Measurements from ENCODE around the gene GATAD2A.

DNA sequence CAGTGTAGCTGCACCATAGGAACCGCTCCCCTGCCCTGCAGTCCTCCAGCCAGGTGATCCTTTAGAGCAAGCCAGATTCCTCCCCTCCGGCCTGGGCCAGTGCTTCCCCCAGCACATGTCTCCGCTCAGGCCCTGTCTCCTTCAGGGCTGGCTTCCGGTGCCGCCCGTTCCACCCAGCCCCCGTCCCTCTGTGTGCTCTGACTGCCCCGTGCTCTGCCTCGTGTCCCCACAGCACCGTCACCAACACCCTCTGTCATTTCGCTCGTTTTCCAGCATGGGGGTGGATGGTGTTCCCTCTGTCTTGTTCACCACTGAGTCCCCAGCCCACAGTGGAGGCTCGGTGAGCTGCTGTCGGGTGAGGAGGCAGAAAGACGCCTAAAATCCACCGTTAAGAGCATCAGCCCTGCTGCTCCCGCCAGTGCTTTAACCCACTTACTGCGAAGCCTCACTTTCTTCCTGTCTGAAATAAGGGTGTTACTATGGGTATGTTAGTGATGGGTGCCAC, 55.3 kb downstream of the GATAD2A start:
- TF ChIP-seq, protein P1, sequence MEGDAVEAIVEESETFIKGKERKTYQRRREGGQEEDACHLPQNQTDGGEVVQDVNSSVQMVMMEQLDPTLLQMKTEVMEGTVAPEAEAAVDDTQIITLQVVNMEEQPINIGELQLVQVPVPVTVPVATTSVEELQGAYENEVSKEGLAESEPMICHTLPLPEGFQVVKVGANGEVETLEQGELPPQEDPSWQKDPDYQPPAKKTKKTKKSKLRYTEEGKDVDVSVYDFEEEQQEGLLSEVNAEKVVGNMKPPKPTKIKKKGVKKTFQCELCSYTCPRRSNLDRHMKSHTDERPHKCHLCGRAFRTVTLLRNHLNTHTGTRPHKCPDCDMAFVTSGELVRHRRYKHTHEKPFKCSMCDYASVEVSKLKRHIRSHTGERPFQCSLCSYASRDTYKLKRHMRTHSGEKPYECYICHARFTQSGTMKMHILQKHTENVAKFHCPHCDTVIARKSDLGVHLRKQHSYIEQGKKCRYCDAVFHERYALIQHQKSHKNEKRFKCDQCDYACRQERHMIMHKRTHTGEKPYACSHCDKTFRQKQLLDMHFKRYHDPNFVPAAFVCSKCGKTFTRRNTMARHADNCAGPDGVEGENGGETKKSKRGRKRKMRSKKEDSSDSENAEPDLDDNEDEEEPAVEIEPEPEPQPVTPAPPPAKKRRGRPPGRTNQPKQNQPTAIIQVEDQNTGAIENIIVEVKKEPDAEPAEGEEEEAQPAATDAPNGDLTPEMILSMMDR (IDR thresholded peaks at IDR 0.05; ENCODE audit: low read depth, low read length, missing input control), result no peak
- no peak for TF ChIP-seq HNF4A (conservative IDR thresholded peaks at IDR 0.05)
- no peak for TF ChIP-seq GABPA (IDR thresholded peaks at IDR 0.05 in 1 of 2, conservative IDR thresholded peaks at IDR 0.05 in 1 of 2)
- TF ChIP-seq, protein P2, sequence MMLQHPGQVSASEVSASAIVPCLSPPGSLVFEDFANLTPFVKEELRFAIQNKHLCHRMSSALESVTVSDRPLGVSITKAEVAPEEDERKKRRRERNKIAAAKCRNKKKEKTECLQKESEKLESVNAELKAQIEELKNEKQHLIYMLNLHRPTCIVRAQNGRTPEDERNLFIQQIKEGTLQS (IDR thresholded peaks at IDR 0.05), result no peak
- no peak for TF ChIP-seq YY1 (IDR thresholded peaks at IDR 0.05)
- TF ChIP-seq, protein P3, sequence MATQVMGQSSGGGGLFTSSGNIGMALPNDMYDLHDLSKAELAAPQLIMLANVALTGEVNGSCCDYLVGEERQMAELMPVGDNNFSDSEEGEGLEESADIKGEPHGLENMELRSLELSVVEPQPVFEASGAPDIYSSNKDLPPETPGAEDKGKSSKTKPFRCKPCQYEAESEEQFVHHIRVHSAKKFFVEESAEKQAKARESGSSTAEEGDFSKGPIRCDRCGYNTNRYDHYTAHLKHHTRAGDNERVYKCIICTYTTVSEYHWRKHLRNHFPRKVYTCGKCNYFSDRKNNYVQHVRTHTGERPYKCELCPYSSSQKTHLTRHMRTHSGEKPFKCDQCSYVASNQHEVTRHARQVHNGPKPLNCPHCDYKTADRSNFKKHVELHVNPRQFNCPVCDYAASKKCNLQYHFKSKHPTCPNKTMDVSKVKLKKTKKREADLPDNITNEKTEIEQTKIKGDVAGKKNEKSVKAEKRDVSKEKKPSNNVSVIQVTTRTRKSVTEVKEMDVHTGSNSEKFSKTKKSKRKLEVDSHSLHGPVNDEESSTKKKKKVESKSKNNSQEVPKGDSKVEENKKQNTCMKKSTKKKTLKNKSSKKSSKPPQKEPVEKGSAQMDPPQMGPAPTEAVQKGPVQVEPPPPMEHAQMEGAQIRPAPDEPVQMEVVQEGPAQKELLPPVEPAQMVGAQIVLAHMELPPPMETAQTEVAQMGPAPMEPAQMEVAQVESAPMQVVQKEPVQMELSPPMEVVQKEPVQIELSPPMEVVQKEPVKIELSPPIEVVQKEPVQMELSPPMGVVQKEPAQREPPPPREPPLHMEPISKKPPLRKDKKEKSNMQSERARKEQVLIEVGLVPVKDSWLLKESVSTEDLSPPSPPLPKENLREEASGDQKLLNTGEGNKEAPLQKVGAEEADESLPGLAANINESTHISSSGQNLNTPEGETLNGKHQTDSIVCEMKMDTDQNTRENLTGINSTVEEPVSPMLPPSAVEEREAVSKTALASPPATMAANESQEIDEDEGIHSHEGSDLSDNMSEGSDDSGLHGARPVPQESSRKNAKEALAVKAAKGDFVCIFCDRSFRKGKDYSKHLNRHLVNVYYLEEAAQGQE (IDR thresholded peaks at IDR 0.05), result no peak
- TF ChIP-seq SP1 (IDR thresholded peaks at IDR 0.05), result peak; percentile 11
- TF ChIP-seq, protein P4, sequence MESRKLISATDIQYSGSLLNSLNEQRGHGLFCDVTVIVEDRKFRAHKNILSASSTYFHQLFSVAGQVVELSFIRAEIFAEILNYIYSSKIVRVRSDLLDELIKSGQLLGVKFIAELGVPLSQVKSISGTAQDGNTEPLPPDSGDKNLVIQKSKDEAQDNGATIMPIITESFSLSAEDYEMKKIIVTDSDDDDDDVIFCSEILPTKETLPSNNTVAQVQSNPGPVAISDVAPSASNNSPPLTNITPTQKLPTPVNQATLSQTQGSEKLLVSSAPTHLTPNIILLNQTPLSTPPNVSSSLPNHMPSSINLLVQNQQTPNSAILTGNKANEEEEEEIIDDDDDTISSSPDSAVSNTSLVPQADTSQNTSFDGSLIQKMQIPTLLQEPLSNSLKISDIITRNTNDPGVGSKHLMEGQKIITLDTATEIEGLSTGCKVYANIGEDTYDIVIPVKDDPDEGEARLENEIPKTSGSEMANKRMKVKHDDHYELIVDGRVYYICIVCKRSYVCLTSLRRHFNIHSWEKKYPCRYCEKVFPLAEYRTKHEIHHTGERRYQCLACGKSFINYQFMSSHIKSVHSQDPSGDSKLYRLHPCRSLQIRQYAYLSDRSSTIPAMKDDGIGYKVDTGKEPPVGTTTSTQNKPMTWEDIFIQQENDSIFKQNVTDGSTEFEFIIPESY (IDR thresholded peaks at IDR 0.05), result no peak
- TF ChIP-seq, protein P5, sequence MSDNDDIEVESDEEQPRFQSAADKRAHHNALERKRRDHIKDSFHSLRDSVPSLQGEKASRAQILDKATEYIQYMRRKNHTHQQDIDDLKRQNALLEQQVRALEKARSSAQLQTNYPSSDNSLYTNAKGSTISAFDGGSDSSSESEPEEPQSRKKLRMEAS (IDR thresholded peaks at IDR 0.05), result peak; percentile 29
- no peak for TF ChIP-seq JUND (IDR thresholded peaks at IDR 0.05)
- TF ChIP-seq TAF1 (conservative IDR thresholded peaks at IDR 0.05), result no peak
- TF ChIP-seq RXRA (IDR thresholded peaks at IDR 0.05), result no peak
